GM13976 (cell line): Measurements from ENCODE around the gene PALB2.
A peak's percentile ranks its signal among the peaks of the same experiment; 100 is the strongest.

Experiments
- DNase-seq: peaks from one replicate; pipeline ENCODE4 v3.0.0; 2012; ENCODE audit warnings: low spot score
- CTCF ChIP-seq: IDR thresholded peaks from 2 replicates; pipeline ENCODE4 v1.5.1; 2012; ENCODE audit warnings: borderline replicate concordance, mild to moderate bottlenecking; ENCODE audit not compliant: insufficient read depth; ENCODE audit errors: extremely low read depth, missing control alignments, control extremely low read depth
- in situ Hi-C: fragments of 300-500 bp; cut with MboI; formaldehyde crosslinking; loops from one replicate; pipeline ENCODE4 v1.12.0; 2022; ENCODE audit warnings: low sequenced_read_pairs, mixed read lengths, inconsistent platforms; ENCODE audit not compliant: unreplicated experiment

Gene PALB2

GRCh38 chr16:23575834-23576233 is 65.3 kb downstream of the PALB2 start:
- no peak for DNase-seq
- in situ Hi-C loops, result no loop called here
- no peak for TF ChIP-seq CTCF

GRCh38 chr16:23573817-23574216 is 67.3 kb downstream of the PALB2 start:
- TF ChIP-seq CTCF, result no peak
- in situ Hi-C loops, result no loop called here
- no peak for DNase-seq

- in situ Hi-C loops, result no loop called here
- DNase-seq, result no peak
- TF ChIP-seq CTCF, result no peak
These were observed 68.7 kb downstream of the PALB2 start for GRCh38 chr16:23572394-23572793.

GRCh38 chr16:23571895-23572294 is 69.2 kb downstream of the PALB2 start:
- no peak for TF ChIP-seq CTCF
- DNase-seq, result no peak
- in situ Hi-C loops, result no loop called here

GRCh38 chr16:23570992-23571632 is 70.0 kb downstream of the PALB2 start:
- in situ Hi-C loops, result no loop called here
- DNase-seq, result peak; percentile 29
- TF ChIP-seq CTCF, result no peak

- no peak for DNase-seq
- no peak for TF ChIP-seq CTCF
- in situ Hi-C loops, result no loop called here
These were observed 73.5 kb downstream of the PALB2 start for GRCh38 chr16:23567602-23568001.
